Measurements from ENCODE around the gene GLO1. TPM values are rescaled to one million over a fixed set of nuclear protein-coding genes. Genes with fewer than 3 reads are reported as not detected.

GLO1 gene
- total RNA-seq, 2 donors from 2014 or later: 22.7 to 42.3 TPM

DNA sequence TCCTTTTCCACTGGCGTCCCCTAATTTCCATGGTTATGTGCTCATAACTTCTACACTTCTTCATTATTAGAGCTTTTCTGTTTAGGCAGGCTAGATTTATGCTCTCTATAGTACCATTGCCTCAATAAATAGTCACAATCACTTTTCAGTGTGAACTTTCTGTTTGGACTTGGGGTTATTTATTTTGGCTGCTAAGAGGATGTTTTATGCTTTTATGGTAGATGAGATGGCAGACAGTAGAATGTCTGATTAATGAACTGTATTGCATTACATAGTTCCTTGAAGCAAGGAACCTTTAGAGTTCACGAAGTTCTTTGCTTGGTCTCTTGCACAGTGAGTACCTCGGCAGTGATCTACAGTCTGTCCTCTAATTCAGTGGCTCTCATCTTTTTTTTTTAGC is 19.1 kb upstream of the GLO1 start:
- H3K4me3 ChIP-seq: no peak overlapping the region
- no peaks in the 10 kb centered on the region for H3K36me3 ChIP-seq (replicated peaks in 1 of 2; ENCODE audit: insufficient read depth in 1 of 2, low read depth in 2 of 2)
- TF ChIP-seq POLR2A (IDR thresholded peaks at IDR 0.05): no peak
- TF ChIP-seq, protein P1, sequence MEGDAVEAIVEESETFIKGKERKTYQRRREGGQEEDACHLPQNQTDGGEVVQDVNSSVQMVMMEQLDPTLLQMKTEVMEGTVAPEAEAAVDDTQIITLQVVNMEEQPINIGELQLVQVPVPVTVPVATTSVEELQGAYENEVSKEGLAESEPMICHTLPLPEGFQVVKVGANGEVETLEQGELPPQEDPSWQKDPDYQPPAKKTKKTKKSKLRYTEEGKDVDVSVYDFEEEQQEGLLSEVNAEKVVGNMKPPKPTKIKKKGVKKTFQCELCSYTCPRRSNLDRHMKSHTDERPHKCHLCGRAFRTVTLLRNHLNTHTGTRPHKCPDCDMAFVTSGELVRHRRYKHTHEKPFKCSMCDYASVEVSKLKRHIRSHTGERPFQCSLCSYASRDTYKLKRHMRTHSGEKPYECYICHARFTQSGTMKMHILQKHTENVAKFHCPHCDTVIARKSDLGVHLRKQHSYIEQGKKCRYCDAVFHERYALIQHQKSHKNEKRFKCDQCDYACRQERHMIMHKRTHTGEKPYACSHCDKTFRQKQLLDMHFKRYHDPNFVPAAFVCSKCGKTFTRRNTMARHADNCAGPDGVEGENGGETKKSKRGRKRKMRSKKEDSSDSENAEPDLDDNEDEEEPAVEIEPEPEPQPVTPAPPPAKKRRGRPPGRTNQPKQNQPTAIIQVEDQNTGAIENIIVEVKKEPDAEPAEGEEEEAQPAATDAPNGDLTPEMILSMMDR (IDR thresholded peaks at IDR 0.05): no peak
- H3K9me3 ChIP-seq: no peaks in the 10 kb centered on the region
- H3K27me3 ChIP-seq: no peaks in the 10 kb centered on the region
- intact Hi-C loops (cut with DNase I): no loop called here
- 78 to 82% methylated on average over 3 of the region's 3 CpGs for WGBS, 2 donors
- ATAC-seq: no peak
- no peak for DNase-seq
- no peak overlapping the region for H3K27ac ChIP-seq
- H3K4me1 ChIP-seq: no peaks in the 10 kb centered on the region

DNA sequence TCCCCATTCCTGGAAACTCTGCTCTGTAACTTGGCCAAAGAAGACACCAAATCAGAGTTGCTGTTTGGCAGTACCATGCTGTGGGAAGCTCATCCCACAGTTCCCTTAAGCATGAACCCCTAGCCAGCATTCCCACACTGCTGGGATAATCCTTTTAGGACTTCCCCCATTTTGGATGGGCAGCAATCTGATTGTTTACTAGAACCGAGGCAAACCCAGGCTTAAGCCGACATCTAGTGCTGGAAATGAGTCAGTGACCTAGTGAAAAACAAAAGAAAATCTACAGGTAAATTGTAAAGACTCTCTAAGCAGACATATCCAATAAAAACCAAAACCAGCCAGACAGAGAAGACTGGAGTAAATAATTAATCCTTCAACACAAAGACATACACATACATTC is 17.4 kb upstream of the GLO1 start:
- H3K27me3 ChIP-seq: no peaks in the 10 kb centered on the region
- no peak for DNase-seq
- no peak overlapping the region for H3K4me3 ChIP-seq
- no peak for ATAC-seq
- H3K9me3 ChIP-seq: no peaks in the 10 kb centered on the region
- peaks cover 1% of the 10 kb centered on the region for H3K4me1 ChIP-seq
- TF ChIP-seq, protein P1 (IDR thresholded peaks at IDR 0.05): no peak
- no peak for TF ChIP-seq POLR2A (IDR thresholded peaks at IDR 0.05)
- no peak overlapping the region for H3K27ac ChIP-seq
- intact Hi-C loops (cut with DNase I): no loop called here
- 20 to 22% methylated on average over 2 of the region's 2 CpGs for WGBS, 2 donors
- H3K36me3 ChIP-seq (replicated peaks in 1 of 2; ENCODE audit: insufficient read depth in 1 of 2, low read depth in 2 of 2): no peaks in the 10 kb centered on the region

DNA sequence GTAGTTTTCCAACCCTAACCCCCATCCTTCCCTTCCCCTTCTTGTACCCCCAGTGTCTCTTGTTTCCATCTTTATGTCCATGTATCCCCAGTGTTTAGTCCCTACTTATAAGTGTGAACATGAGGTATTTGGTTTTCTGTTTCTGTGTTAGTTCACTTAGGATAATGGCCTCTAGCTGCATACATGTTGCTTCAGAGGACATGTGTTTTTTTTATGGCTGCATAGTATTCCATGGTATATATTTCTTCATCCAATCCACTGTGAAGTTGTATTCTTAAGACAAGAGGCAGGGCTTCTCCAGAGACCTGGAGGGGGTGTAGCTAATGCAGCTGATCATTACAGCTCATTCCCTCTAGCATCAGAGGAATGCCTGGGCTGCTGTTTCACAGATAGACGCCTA is 16.4 kb upstream of the GLO1 start:
- DNase-seq: no peak
- Histone ChIP-seq H3K27me3 (no peaks in the 10 kb centered on the region), H3K9me3 (no peaks in the 10 kb centered on the region), H3K36me3 (replicated peaks in 1 of 2; ENCODE audit: insufficient read depth in 1 of 2, low read depth in 2 of 2) (no peaks in the 10 kb centered on the region), H3K27ac (no peak overlapping the region), H3K4me1 (peaks cover 6% of the 10 kb centered on the region), H3K4me3 (no peak overlapping the region)
- ATAC-seq: no peak
- TF ChIP-seq, protein P1 (IDR thresholded peaks at IDR 0.05): no peak
- TF ChIP-seq POLR2A (IDR thresholded peaks at IDR 0.05): no peak
- intact Hi-C loops (cut with DNase I): no loop called here
- 80 to 82% methylated on average over 1 of the region's 1 CpG for WGBS, 2 donors

DNA sequence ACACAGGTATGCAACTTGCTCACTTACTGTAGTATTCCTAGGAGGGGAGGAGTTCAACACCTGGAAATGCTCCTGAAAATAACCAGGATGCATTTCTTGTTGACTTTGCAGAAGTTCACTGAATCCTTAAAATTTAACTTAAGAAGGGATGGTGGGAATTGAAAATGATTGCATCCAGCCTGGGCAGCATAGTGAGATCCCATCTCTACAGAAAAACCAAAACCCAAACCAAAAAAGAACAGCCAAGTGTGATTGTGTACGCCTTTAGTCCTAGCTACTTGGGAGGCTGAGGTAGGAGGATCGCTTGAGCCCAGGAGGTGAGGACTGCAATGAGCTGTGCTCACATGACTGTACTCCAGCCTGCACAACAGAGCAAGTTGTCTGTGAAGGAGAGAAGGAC is 13.9 kb upstream of the GLO1 start:
- Histone ChIP-seq H3K4me1 (peaks cover 6% of the 10 kb centered on the region), H3K36me3 (replicated peaks in 1 of 2; ENCODE audit: insufficient read depth in 1 of 2, low read depth in 2 of 2) (no peaks in the 10 kb centered on the region), H3K9me3 (no peaks in the 10 kb centered on the region), H3K4me3 (no peak overlapping the region), H3K27me3 (no peaks in the 10 kb centered on the region), H3K27ac (no peak overlapping the region)
- 89 to 97% methylated on average over 2 of the region's 2 CpGs for WGBS, 2 donors
- intact Hi-C loops (cut with DNase I): no loop called here
- no peak for DNase-seq
- no peak for ATAC-seq
- TF ChIP-seq, protein P1 (IDR thresholded peaks at IDR 0.05): no peak
- TF ChIP-seq POLR2A (IDR thresholded peaks at IDR 0.05): no peak

DNA sequence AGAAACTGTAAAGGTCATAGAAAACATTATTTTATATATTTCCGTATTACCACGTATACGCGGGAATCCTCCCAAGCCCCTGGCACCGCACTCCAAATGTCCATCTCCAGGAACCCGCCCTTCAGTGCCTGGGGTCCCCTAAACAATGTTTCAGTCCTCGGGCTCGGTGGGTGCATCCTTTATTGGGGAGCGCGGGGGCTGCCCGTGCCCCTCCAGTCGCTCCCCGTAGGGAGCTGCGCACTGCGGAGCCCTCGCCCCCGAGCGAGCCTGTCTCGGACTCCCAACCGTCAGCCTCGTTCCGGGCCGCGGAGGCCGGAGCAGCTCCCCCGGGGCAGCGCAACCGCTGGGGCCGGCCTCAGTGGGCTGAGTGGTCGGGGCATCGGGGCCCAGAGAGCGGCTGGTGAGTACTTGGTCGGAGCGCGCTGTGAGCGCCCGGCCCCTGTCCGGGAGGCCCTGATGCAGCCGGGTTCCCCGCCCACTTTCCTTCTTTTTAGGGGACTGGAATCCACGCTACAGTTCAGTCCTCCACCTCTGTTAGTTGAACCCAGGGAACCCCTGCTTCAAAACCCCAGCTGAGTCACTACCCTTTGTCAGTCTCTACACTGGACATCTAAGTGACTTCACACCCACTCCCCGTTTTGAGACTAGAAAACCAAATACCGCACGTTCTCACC is 12.2 kb upstream of the GLO1 start, which contains the start of gene DNAH8:
Gene DNAH8, plus strand, starts transcription at position 296 of the 674 bp plus-strand sequence. CDS start 7,499 bp downstream, outside the sequence.
- WGBS, 2 donors: 5 to 15% methylated on average over 14 to 44 of the region's 44 CpGs
- Histone ChIP-seq H3K27ac (no peak within 1 kb of the TSS), H3K36me3 (replicated peaks in 1 of 2; ENCODE audit: insufficient read depth in 1 of 2, low read depth in 2 of 2) (no peaks in the 10 kb centered on the region), H3K4me1 (peaks cover 6% of the 10 kb centered on the region), H3K4me3 (no peak within 1 kb of the TSS), H3K9me3 (no peaks in the 10 kb centered on the region), H3K27me3 (no peaks in the 10 kb centered on the region)
- TF ChIP-seq, protein P1 (IDR thresholded peaks at IDR 0.05): no peak
- no peak for TF ChIP-seq POLR2A (IDR thresholded peaks at IDR 0.05)
- ATAC-seq: no peak
- intact Hi-C loops (cut with DNase I): no loop called here
- DNase-seq: no peak

Data from body of pancreas (tissue), 4 donors.